GM18507 (cell line): ENCODE results near the gene NUB1.

Experiments
- DNase-seq: peaks from one replicate; pipeline ENCODE4 v3.0.0; 2011; ENCODE audit warnings: low read depth; ENCODE audit not compliant: insufficient read length; ENCODE audit errors: extremely low spot score
- FAIRE-seq: peaks from 2 replicates; lab custom pipeline; 2011; peaks lifted over from hg19 to GRCh38; lab: Jason Lieb, UNC

The NUB1 gene

GRCh38 chr7:151398446-151399304 is 57.1 kb downstream of the NUB1 start:
- DNase-seq (no peak), FAIRE-seq (no peak)

- FAIRE-seq: no peak
- no peak for DNase-seq
Measured at GRCh38 chr7:151399305-151399601, 57.6 kb downstream of the NUB1 start.

- no peak for FAIRE-seq
- no peak for DNase-seq
Measured at GRCh38 chr7:151399906-151400305, 58.3 kb downstream of the NUB1 start.

GRCh38 chr7:151400626-151401315 is 59.2 kb downstream of the NUB1 start:
- FAIRE-seq: no peak
- DNase-seq: no peak

- FAIRE-seq (no peak), DNase-seq (no peak)
Measured at GRCh38 chr7:151402029-151402835, 60.6 kb downstream of the NUB1 start.

- FAIRE-seq (no peak), DNase-seq (no peak)
Measured at GRCh38 chr7:151403764-151404163, 62.2 kb downstream of the NUB1 start.

- DNase-seq (no peak), FAIRE-seq (no peak)
Measured at GRCh38 chr7:151404216-151405011, 62.8 kb downstream of the NUB1 start.

GRCh38 chr7:151405056-151405455 is 63.4 kb downstream of the NUB1 start:
- DNase-seq (no peak), FAIRE-seq (no peak)

GRCh38 chr7:151405588-151405987 is 64.0 kb downstream of the NUB1 start:
- no peak for FAIRE-seq
- DNase-seq: no peak

GRCh38 chr7:151406051-151406875 is 64.7 kb downstream of the NUB1 start:
- no peak for FAIRE-seq

GRCh38 chr7:151406886-151407583 is 65.4 kb downstream of the NUB1 start:
- FAIRE-seq (no peak), DNase-seq (no peak)

More at GRCh38 chr7:151406051-151406875, 64.7 kb downstream of the NUB1 start:
- no peak for DNase-seq

GRCh38 chr7:151408498-151408838 is 66.9 kb downstream of the NUB1 start:
- FAIRE-seq (no peak), DNase-seq (no peak)

- no peak for FAIRE-seq
- DNase-seq: no peak
Measured at GRCh38 chr7:151408839-151409666, 67.4 kb downstream of the NUB1 start.

- DNase-seq: no peak
Measured at GRCh38 chr7:151409667-151410404, 68.2 kb downstream of the NUB1 start, which contains the start of gene WDR86. WDR86 (minus strand) TSS chr7:151410038; CDS start chr7:151409589, 449 bp downstream.

GRCh38 chr7:151410405-151411390 is 69.1 kb downstream of the NUB1 start:
- FAIRE-seq (no peak), DNase-seq (no peak)

More at GRCh38 chr7:151409667-151410404, 68.2 kb downstream of the NUB1 start, which contains the start of gene WDR86:
- no peak for FAIRE-seq
